Measurements from ENCODE around the gene XRCC6.
A peak's percentile ranks its signal among the peaks of the same experiment; 100 is the strongest.
"Not testable (repeated sequence)": the region's sequence is repeated elsewhere in the genome, so short reads cannot be mapped to it uniquely, and the experiment has no call there.

XRCC6 gene

GRCh38 chr22:41686890-41687289 is 65.8 kb downstream of the XRCC6 start:
- not testable (repeated sequence) for DNase-seq (ENCODE audit: low spot score)

GRCh38 chr22:41687901-41688364 is 66.8 kb downstream of the XRCC6 start:
- DNase-seq (ENCODE audit: low spot score) = no peak

GRCh38 chr22:41688365-41689211 is 67.5 kb downstream of the XRCC6 start, which contains the start of gene SNU13:
Gene SNU13, minus strand, starts transcription at chr22:41688867. Its CDS starts 71 bp downstream, at chr22:41688796.
- peak; percentile 84 for DNase-seq (ENCODE audit: low spot score)

GRCh38 chr22:41690476-41690875 is 69.4 kb downstream of the XRCC6 start:
- no peak for DNase-seq (ENCODE audit: low spot score)

GRCh38 chr22:41695211-41695610 is 74.1 kb downstream of the XRCC6 start:
- DNase-seq (ENCODE audit: low spot score) = no peak

GRCh38 chr22:41696703-41697102 is 75.6 kb downstream of the XRCC6 start:
- no peak for DNase-seq (ENCODE audit: low spot score)

- DNase-seq (ENCODE audit: low spot score) = peak; percentile 87
Observed at GRCh38 chr22:41697126-41697775, 76.2 kb downstream of the XRCC6 start.

- DNase-seq (ENCODE audit: low spot score) = peak; percentile 79
Observed at GRCh38 chr22:41699264-41700107, 78.4 kb downstream of the XRCC6 start, which contains the start of gene MEI1. Gene MEI1, plus strand, starts transcription at chr22:41699503. Its CDS starts 36 bp downstream, at chr22:41699539.

- DNase-seq (ENCODE audit: low spot score) = no peak
Observed at GRCh38 chr22:41700108-41700364, 78.9 kb downstream of the XRCC6 start.

GRCh38 chr22:41702763-41703162 is 81.7 kb downstream of the XRCC6 start:
- no peak for DNase-seq (ENCODE audit: low spot score)

- DNase-seq (ENCODE audit: low spot score) = no peak
Observed at GRCh38 chr22:41709341-41709740, 88.2 kb downstream of the XRCC6 start.

GRCh38 chr22:41713004-41713403 is 91.9 kb downstream of the XRCC6 start:
- DNase-seq (ENCODE audit: low spot score) = no peak

Measured in pons (tissue), 1 donor.